Activated CD4-positive, alpha-beta T cell treated with anti-CD3 and anti-CD28 coated beads, Interleukin-2, Interleukin-4, amounts not matched to agents 100 ng/mL and 50 ng/mL, durations not matched to agents 16 hours and 8 hours (primary cell): Measurements from ENCODE around the gene RFWD3.
A peak's percentile ranks its signal among the peaks of the same experiment; 100 is the strongest.
"Not testable (repeated sequence)": the region's sequence is repeated elsewhere in the genome, so short reads cannot be mapped to it uniquely, and the experiment has no call there.

ENCODE experiments used
- DNase-seq: peaks from one replicate; pipeline ENCODE4 v3.0.0-alpha.2; 2020; ENCODE audit warnings: low spot score

RFWD3 gene, protein sequence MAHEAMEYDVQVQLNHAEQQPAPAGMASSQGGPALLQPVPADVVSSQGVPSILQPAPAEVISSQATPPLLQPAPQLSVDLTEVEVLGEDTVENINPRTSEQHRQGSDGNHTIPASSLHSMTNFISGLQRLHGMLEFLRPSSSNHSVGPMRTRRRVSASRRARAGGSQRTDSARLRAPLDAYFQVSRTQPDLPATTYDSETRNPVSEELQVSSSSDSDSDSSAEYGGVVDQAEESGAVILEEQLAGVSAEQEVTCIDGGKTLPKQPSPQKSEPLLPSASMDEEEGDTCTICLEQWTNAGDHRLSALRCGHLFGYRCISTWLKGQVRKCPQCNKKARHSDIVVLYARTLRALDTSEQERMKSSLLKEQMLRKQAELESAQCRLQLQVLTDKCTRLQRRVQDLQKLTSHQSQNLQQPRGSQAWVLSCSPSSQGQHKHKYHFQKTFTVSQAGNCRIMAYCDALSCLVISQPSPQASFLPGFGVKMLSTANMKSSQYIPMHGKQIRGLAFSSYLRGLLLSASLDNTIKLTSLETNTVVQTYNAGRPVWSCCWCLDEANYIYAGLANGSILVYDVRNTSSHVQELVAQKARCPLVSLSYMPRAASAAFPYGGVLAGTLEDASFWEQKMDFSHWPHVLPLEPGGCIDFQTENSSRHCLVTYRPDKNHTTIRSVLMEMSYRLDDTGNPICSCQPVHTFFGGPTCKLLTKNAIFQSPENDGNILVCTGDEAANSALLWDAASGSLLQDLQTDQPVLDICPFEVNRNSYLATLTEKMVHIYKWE

DNA sequence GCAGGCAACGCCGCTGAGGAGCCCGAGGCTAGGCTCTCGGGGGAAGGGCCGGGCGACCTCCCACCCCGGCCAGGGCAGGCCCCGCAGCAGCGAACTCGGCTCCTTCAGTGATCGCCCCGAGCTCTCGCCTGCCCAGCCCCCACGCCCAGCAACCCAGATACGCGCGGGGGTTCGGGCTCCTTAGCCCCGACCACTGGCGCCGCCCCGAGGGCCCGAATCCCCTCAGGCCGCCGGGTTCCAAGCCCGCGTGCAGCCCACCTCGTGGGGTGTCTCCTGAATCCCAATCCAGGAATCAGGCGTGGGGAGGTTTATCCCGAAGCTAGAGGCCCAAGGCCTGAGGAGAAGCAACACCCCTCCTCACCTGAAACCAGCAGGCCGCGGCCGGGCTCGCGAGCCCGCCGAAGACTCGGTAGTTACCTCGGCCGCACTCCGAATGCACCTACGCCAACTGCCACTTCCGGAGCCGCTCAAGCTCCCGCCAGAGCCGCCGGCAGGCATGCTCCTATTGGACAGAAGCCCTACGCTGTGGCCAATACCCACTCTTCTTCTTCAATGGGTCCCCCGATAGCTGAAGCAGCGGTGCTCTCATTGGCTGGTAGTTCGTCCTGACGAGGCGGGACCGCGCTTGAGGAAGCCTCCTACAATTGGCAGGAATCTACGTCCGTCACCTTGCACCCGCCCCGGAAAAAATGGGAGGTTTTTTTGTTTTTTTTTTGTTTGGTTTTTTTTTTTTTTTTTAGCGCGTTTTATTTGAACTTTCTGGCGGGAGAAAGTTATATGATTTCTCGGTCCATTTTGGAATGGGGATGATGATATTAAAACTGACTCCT is at the start of gene RFWD3:
Gene RFWD3 (minus strand): TSS at position 453 of the 830 bp plus-strand sequence. CDS start 5,428 bp downstream, outside the sequence.
- DNase-seq = peak; percentile 99

DNA sequence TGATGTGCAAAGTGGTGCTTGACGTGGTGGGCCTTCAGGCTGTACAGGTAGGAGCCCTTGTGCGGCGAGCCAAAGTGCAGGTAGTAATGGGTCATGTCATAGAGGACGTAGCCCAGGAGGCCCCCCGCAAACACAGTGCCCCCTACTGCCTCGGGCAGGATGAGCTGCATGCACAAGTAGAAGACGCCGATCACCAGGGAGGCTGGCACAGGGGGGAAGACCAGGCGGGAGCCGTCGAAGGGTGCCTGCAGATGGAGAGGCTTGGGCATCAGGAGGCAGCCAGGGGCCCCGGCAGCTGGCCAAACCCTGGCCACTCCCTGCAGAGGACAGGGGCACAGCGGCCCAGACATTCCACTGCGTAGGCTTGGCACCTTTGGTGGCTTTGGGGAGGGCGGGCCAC is 49.7 kb upstream of the RFWD3 start:
- no peak for DNase-seq

GRCh38 chr16:74713876-74714275 is 47.2 kb upstream of the RFWD3 start:
- DNase-seq = no peak

- DNase-seq = no peak
Measured at GRCh38 chr16:74713325-74713724, 46.6 kb upstream of the RFWD3 start.

DNA sequence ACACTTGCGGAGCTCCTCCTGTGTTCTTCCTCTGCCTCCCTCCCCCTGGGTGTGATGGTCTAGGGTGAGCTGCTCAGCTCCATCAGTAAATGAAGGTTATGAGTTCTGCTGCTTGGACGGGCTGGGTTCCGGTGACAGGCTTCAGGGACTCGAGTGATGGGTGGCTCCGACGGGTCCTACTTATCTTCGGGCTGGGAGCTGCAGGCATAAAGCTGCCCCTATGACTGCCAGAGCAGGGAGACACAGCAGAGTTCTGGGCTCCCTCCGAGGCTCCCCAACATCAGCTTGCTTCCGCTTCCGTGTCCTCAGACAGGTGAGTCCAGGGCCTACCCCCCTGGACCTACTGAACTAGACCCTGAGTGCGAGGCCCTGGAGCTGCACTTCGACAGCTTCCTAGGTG is 45.3 kb upstream of the RFWD3 start:
- DNase-seq = no peak

GRCh38 chr16:74710401-74710800 is 43.7 kb upstream of the RFWD3 start:
- no peak for DNase-seq

- peak; percentile 83 for DNase-seq
Measured at GRCh38 chr16:74709441-74709877, 42.8 kb upstream of the RFWD3 start.

- DNase-seq = peak; percentile 51
Measured at GRCh38 chr16:74700438-74701225, 34.0 kb upstream of the RFWD3 start, which contains the start of gene MLKL. TSS of gene MLKL (minus strand) at chr16:74700862. CDS start at chr16:74695757, 5,105 bp downstream.

DNA sequence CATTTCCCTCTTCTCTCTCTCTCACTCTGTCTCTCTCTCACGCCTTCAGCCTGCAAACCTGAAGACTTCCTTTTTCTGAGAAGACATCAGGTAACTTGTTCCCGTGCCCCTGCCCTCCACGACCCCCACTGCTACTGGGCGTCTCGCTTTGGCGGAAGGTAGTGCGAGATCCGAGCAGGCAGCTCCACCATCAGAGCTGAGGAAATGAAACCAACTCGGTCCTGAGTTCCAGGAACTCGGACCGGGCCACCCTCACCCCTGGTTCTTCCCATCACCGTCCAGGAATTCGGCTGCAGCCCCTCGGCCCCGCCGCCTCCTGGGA is 33.4 kb upstream of the RFWD3 start:
- peak; percentile 31 for DNase-seq

- peak; percentile 8 for DNase-seq
Measured at GRCh38 chr16:74699666-74700065, 33.0 kb upstream of the RFWD3 start.

DNA sequence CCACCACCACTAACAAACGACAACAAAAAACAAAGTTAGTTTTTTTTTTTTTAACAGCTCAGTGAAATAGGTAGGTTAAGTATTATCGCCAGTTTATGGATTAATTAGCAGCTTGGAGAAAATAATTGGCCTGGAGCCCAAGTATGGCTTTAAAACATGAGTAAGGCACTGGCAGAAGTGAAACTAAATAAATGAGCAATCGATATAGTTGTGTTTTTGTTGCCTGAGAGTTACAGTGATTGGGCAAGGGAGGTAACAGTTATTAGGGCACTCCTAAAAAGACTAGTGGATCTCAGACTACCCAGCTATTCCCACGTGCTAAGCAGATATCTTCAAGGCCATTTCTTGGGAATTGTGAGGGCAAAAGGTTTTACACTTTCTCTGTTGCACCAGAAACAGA is 31.5 kb upstream of the RFWD3 start:
- peak; percentile 48 for DNase-seq

- peak; percentile 88 for DNase-seq
Measured at GRCh38 chr16:74695450-74696422, 29.1 kb upstream of the RFWD3 start.

DNA sequence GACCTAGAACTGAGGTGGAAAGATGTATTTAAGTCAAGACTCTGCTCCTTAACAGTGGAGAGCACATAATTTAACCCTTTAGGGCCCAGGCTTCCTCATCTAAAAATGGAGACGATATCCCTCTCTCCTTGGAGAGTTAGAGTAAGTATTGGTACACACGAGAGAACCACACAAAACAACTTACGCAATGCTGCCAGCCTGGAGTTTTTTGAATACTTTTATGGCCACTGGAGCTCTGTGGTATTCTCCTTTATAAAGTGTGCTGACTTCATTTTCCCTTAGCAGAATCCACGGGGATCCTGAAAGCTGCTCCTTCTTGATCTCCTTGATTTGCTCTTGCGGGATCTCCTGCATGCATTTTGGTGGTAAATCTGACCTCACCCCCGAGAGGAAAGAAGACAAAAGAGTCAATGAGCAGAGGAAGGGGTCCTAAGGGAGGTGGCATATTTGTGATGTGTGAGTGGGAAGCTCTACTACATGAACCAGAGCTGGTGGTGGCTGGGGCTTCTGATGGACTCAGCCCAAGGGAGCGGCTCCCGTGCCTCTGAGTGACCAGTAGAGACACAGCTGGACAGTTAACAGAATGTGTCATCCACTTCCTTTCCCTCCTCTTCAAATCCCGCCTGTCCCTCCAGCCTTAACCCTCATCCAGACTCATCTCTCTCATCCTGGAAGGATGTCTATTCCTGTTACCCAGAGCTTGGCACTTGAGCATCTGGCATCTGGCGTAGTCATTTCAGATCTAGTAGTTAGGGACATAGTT is 24.6 kb upstream of the RFWD3 start:
- DNase-seq = no peak

DNA sequence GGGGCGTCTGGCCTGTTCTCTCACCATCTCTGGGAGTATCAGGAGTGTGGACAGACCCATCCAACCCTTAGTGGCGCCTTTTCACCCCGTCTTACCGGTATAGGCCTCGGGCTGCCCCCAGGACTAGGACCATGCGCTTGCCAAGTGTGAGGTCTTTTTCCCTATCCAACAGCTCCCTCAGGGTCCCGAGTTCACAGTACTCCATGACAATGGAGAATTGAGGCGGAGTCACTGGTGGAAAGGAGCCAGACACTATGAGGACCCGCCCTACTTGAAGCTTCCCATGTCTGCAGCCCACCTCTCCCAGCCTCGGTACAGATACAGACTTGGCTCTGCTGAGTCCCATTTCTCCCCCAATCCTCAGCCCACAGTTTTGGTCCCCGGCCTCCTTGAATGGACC is 15.9 kb upstream of the RFWD3 start:
- DNase-seq = no peak

DNA sequence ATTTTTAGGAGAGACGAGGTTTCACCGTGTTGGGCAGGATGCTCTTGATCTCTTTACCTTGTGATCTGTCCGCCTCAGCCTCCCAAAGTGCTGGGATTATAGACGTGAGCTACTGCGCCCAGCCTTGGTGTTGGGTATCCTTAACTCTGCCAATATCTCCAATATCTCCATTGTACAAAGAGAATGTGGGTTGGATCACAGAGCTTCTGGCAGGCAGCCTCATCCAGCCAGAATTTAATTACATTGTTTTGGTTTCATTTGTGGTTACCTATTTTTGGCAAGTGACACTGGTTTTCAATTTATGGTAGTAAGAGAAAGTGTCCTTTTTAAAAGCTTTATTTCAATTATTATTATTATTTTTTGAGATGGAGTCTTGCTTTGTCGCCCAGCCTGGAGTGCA is 14.0 kb upstream of the RFWD3 start:
- DNase-seq = no peak

DNA sequence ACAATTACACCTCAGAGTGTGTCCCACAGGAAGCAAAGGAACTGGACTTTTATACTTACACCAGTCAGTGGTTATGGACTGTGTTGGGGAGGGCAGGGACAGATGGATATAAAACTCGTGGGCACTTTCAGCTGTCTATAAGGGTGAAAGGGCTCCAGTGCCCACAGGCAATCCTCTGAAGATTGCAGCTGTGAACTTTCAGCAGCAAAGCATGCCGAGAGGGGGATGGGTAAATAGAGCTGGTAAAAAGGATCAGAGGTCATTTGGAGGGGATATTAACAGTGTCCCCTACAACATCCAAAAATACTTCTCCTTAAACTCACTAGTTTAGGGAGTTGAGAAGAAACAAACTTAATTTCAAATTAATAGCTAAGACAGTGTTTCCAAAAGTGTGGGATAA is 13.3 kb upstream of the RFWD3 start:
- DNase-seq = no peak

GRCh38 chr16:74677868-74678267 is 11.2 kb upstream of the RFWD3 start:
- DNase-seq = no peak

GRCh38 chr16:74673876-74674275 is 7.2 kb upstream of the RFWD3 start:
- no peak for DNase-seq

DNA sequence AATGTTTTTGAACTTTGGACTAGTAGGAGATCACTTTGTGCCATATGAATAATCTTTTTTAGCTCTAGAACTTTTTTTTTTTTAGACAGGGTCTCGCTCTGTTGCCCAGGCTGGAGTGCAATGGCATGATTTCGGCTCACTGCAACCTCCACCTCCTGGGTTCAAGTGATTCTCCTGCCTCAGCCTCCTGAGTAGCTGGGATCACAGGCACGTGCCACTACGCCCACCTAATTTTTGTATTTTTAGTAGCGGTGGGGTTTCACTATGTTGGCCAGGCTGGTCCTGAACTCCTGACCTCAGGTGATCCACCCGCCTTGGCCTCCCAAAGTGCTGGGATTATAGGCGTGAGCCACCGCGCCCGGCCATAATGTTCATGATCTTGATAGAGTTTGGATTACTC is 2.2 kb upstream of the RFWD3 start:
- not testable (repeated sequence) for DNase-seq
